Measurements from ENCODE around the gene ACOT9.

- no peak for TF ChIP-seq CTCF (IDR thresholded peaks at IDR 0.05)
- TF ChIP-seq POLR2A (IDR thresholded peaks at IDR 0.05) = no peak
Measured at GRCh38 chrX:23656091-23656490, 87.0 kb downstream of the ACOT9 start.
